CD14-positive monocyte (primary cell): ENCODE results near the gene HSD3B7. TPM values are rescaled to one million over a fixed set of nuclear protein-coding genes. Genes with fewer than 3 reads are reported as not detected.

ENCODE experiments used
- DNase-seq, 3 donors: peaks; one replicate each; pipeline ENCODE4 v3.0.0-alpha.2; 2011 to 2022
- H2AFZ ChIP-seq: 2 replicates; pipeline ENCODE4 v1.6.0; 2012; ENCODE audit warnings: mild to moderate bottlenecking, low read depth, low read length, inconsistent platforms; ENCODE audit not compliant: insufficient read depth, poor library complexity, severe bottlenecking
- H3K27ac ChIP-seq, 2 donors: 1 replicate in 1 of 2; 2 replicates in 1 of 2; pipeline ENCODE4 v1.5.1; 2012 to 2013; ENCODE audit warnings: low read length in 2 of 2, control low read depth in 1 of 2, inconsistent platforms in 1 of 2, low read depth in 1 of 2, mild to moderate bottlenecking in 1 of 2
- H3K27me3 ChIP-seq, 2 donors: one replicate each; pipeline versions ENCODE4 v1.6.0 to v1.6.1; 2011 to 2013; ENCODE audit warnings: low read length in 2 of 2; ENCODE audit not compliant: control insufficient read depth in 2 of 2, insufficient read depth in 2 of 2
- H3K36me3 ChIP-seq, 2 donors: replicated peaks in 1 of 2; 1 replicate in 1 of 2; 2 replicates in 1 of 2; pipeline versions ENCODE4 v1.5.1 to v1.6.1; 2012 to 2013; ENCODE audit warnings: low read length in 2 of 2, control low read depth in 1 of 2, inconsistent platforms in 1 of 2, mild to moderate bottlenecking in 1 of 2; ENCODE audit not compliant: insufficient read depth in 2 of 2, control insufficient read depth in 1 of 2
- H3K4me1 ChIP-seq, 2 donors: 1 replicate in 1 of 2; 2 replicates in 1 of 2; pipeline versions ENCODE4 v1.5.1 to v1.6.1; 2012 to 2013; ENCODE audit warnings: low read length in 2 of 2, control low read depth in 1 of 2, inconsistent platforms in 1 of 2, mild to moderate bottlenecking in 1 of 2, moderate library complexity in 1 of 2; ENCODE audit not compliant: insufficient read depth in 2 of 2, control insufficient read depth in 1 of 2
- H3K4me2 ChIP-seq: replicated peaks from 2 replicates; pipeline ENCODE3; 2012; ENCODE audit warnings: low read length, moderate library complexity, mild to moderate bottlenecking; ENCODE audit not compliant: poor library complexity, severe bottlenecking; ENCODE audit errors: extremely low read depth
- H3K4me3 ChIP-seq, 3 experiments: fragments of 200-600 bp in 1 of 3; sonication (generic) in 1 of 3; replicated peaks in 1 of 3; 1 replicate in 2 of 3; 2 replicates in 1 of 3; pipeline ENCODE4 v1.5.1; 2011 to 2013; ENCODE audit warnings: low read length in 3 of 3, mild to moderate bottlenecking in 3 of 3, control low read depth in 2 of 3, low read depth in 2 of 3, inconsistent platforms in 1 of 3, moderate library complexity in 1 of 3
- H3K79me2 ChIP-seq: 2 replicates; pipeline ENCODE4 v1.6.0; 2012; ENCODE audit warnings: mild to moderate bottlenecking, control low read depth, inconsistent platforms, low read length, moderate library complexity; ENCODE audit not compliant: insufficient read depth
- H3K9ac ChIP-seq: 2 replicates; pipeline ENCODE4 v1.6.0; 2017; ENCODE audit warnings: low read length, mild to moderate bottlenecking; ENCODE audit not compliant: insufficient read depth, poor library complexity, severe bottlenecking
- H3K9me3 ChIP-seq, 2 donors: replicated peaks in 1 of 2; 1 replicate in 1 of 2; 2 replicates in 1 of 2; pipeline versions ENCODE4 v1.5.1 to v1.6.1; 2012 to 2013; ENCODE audit warnings: low read length in 2 of 2, control low read depth in 1 of 2; ENCODE audit not compliant: control insufficient read depth in 1 of 2, insufficient read depth in 1 of 2
- H4K20me1 ChIP-seq: 2 replicates; pipeline ENCODE4 v1.6.0; 2012; ENCODE audit warnings: mild to moderate bottlenecking, low read length, control low read depth, moderate library complexity; ENCODE audit not compliant: insufficient read depth
- H3K27ac Mint-ChIP-seq, 7 donors: one replicate each; pipeline ENCODE4 v1.8.0; 2020; ENCODE audit warnings: mild to moderate bottlenecking in 7 of 7, mixed read lengths in 7 of 7, moderate library complexity in 6 of 7, inconsistent platforms in 2 of 7
- H3K27me3 Mint-ChIP-seq, 3 donors: one replicate each; pipeline ENCODE4 v1.8.0; 2021 to 2022; ENCODE audit warnings: low read depth in 3 of 3, mild to moderate bottlenecking in 3 of 3, mixed read lengths in 3 of 3, moderate library complexity in 3 of 3, inconsistent platforms in 1 of 3
- H3K36me3 Mint-ChIP-seq, 2 donors: one replicate each; pipeline ENCODE4 v1.8.0; 2020; ENCODE audit warnings: mixed read lengths in 2 of 2, inconsistent platforms in 1 of 2, mild to moderate bottlenecking in 1 of 2
- H3K4me1 Mint-ChIP-seq: one replicate; pipeline ENCODE4 v1.8.0; 2020; ENCODE audit warnings: mild to moderate bottlenecking, mixed read lengths
- H3K4me3 Mint-ChIP-seq, 2 donors: one replicate each; pipeline ENCODE4 v1.8.0; 2020; ENCODE audit warnings: mild to moderate bottlenecking in 2 of 2, mixed read lengths in 2 of 2, moderate library complexity in 1 of 2
- H3K9me3 Mint-ChIP-seq, 7 donors: one replicate each; pipeline ENCODE4 v1.8.0; 2020 to 2022; ENCODE audit warnings: mixed read lengths in 7 of 7, mild to moderate bottlenecking in 6 of 7, moderate library complexity in 6 of 7, inconsistent platforms in 2 of 7
- CTCF ChIP-seq: fragments of 200-600 bp; IDR thresholded peaks from one replicate; pipeline ENCODE4 v1.8.0; 2022; ENCODE audit warnings: antibody characterized with exemption, mild to moderate bottlenecking
- WGBS: methylation state at CpG from one replicate; pipeline ENCODE4 v1.1.5; 2013; ENCODE audit warnings: missing lambda C conversion rate; ENCODE audit not compliant: insufficient coverage; 5-methylcytosine and 5-hydroxymethylcytosine counted together
- intact Hi-C, 2 donors: fragments of 100-400 bp; cut with micrococcal nuclease; formaldehyde crosslinking; loops; one replicate each; pipeline versions ENCODE4 v1.15.0 to v1.15.1; 2023
- polyA plus RNA-seq, 3 donors: library from polyadenylated mRNA; depleted of rRNA in 1 of 3; unstranded in 2 of 3; stranded (reverse) in 1 of 3; fragments of 300-500 nt in 2 of 3; fragments of >200 nt in 1 of 3; fragmentation: Illumina TruSeq in 2 of 3; gene quantifications; 1 replicate in 2 of 3; 2 replicates in 1 of 3; pipeline ENCODE4 v1.2.3, GENCODE V29; 2012 to 2021

HSD3B7 gene
- polyA plus RNA-seq, 3 donors = 0.89 to 4.3 (median 2.7) TPM

- intact Hi-C loops = no loop called here
- Mint-ChIP-seq H3K36me3 (peaks cover 75 to 95% of the 10 kb centered on the region in 2 donors), H3K4me3 (no peak overlapping the region), H3K4me1 (peaks cover 4% of the 10 kb centered on the region), H3K27me3 (peaks cover 0 to 8% (median 0%) of the 10 kb centered on the region in 3 donors), H3K27ac (peak overlapping the region in 2 of 7 donors; percentile 16 to 34), H3K9me3 (no peaks in the 10 kb centered on the region)
- no peak for TF ChIP-seq CTCF
- no peaks in the 10 kb centered on the region for H3K9me3 ChIP-seq
- WGBS = 97% methylated on average over 19 of the region's 19 CpGs
- H3K27ac ChIP-seq = no peak overlapping the region
- H3K4me2 ChIP-seq = no peak overlapping the region
- no peaks in the 10 kb centered on the region for H3K4me1 ChIP-seq
- H3K36me3 ChIP-seq = peaks cover 87 to 93% of the 10 kb centered on the region in 2 donors
- H3K79me2 ChIP-seq = peaks cover 1% of the 10 kb centered on the region
- peaks cover 13% of the 10 kb centered on the region for H4K20me1 ChIP-seq
- H3K9ac ChIP-seq = no peak overlapping the region
- no peak overlapping the region for H3K4me3 ChIP-seq
- no peak overlapping the region for H2AFZ ChIP-seq
- DNase-seq = no peak
- H3K27me3 ChIP-seq = no peaks in the 10 kb centered on the region
Measured at GRCh38 chr16:30966033-30966619, 18.9 kb upstream of the HSD3B7 start.

GRCh38 chr16:30967795-30968194 lies 17.2 kb upstream of the HSD3B7 start:
- Histone ChIP-seq H3K4me1 (no peaks in the 10 kb centered on the region), H3K4me2 (no peak overlapping the region), H3K36me3 (peaks cover 86 to 89% of the 10 kb centered on the region in 2 donors), H3K4me3 (no peak overlapping the region), H3K9ac (no peak overlapping the region), H3K27ac (no peak overlapping the region), H4K20me1 (peaks cover 13% of the 10 kb centered on the region), H3K27me3 (no peaks in the 10 kb centered on the region), H2AFZ (no peak overlapping the region), H3K9me3 (no peaks in the 10 kb centered on the region), H3K79me2 (no peaks in the 10 kb centered on the region)
- TF ChIP-seq CTCF = no peak
- intact Hi-C loops = no loop called here
- WGBS = 96% methylated on average over 2 of the region's 4 CpGs
- no peaks in the 10 kb centered on the region for H3K9me3 Mint-ChIP-seq
- peak overlapping the region in 3 of 7 donors; percentile 1 to 38 (median 4) for H3K27ac Mint-ChIP-seq
- H3K36me3 Mint-ChIP-seq = peaks cover 77 to 95% of the 10 kb centered on the region in 2 donors
- peaks cover 4% of the 10 kb centered on the region for H3K4me1 Mint-ChIP-seq
- peaks cover 0 to 8% (median 2%) of the 10 kb centered on the region in 3 donors for H3K27me3 Mint-ChIP-seq
- H3K4me3 Mint-ChIP-seq = no peak overlapping the region
- no peak for DNase-seq
